ES-I3 (cell line): Measurements from ENCODE around the gene SYT1.

Experiments used
- H3K36me3 ChIP-seq: 2 replicates; pipeline ENCODE4 v1.6.1; 2013; ENCODE audit warnings: mild to moderate bottlenecking, low read length, control low read depth, moderate library complexity; ENCODE audit not compliant: insufficient read depth
- H3K4me1 ChIP-seq: 2 replicates; pipeline ENCODE4 v1.6.1; 2013; ENCODE audit warnings: mild to moderate bottlenecking, control low read depth, low read length; ENCODE audit not compliant: insufficient read depth
- H3K9ac ChIP-seq: 2 replicates; pipeline ENCODE4 v1.6.1; 2013; ENCODE audit warnings: low read depth, mild to moderate bottlenecking, low read length, moderate library complexity
- H3K9me3 ChIP-seq: 2 replicates; pipeline ENCODE4 v1.6.1; 2013; ENCODE audit warnings: mild to moderate bottlenecking, low read length, moderate library complexity; ENCODE audit not compliant: control insufficient read depth, insufficient read depth

The SYT1 gene

DNA sequence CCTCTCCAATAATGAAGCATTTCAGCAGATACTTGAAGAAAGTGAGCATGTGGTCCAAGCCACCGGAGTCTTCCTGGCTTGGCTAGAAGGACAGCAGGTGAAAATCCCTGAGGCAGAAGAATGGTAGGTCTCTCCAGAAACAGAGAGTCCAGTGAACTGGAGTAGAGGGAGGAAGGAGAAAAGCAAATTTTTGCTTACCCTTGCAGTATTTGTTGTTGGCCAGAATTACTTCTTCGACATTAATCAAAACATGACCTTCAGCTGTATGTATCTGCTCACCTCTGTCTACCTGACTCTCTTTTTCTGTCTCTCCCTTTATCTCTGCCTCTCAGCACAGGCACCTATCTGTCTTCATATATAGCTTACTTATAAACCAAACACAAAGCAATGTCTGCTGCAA lies 208.9 kb downstream of the SYT1 start:
- Histone ChIP-seq H3K9ac (no peak overlapping the region), H3K9me3 (no peaks in the 10 kb centered on the region), H3K36me3 (no peaks in the 10 kb centered on the region), H3K4me1 (no peaks in the 10 kb centered on the region)

DNA sequence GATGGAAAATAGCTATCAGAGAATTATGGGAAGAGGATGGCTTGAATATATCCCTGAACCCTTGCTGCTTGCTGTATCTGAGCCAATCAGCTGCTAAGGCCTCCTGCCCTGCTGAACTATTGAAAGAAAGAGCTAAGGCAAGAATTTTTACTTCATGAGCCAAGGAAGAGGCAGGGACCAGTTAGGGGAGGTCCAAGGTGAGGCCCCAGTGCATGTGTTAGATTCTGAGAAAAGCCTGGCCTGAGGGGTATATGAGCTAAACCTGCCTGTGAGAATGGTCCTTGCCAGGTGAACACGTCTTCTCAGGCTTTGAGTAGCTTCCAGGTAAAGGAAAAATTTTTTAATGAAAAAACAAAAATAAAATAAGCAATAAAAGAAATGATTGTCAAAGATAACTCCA lies 218.0 kb downstream of the SYT1 start:
- peaks cover 6% of the 10 kb centered on the region for H3K4me1 ChIP-seq
- H3K9me3 ChIP-seq = no peaks in the 10 kb centered on the region
- H3K9ac ChIP-seq = no peak overlapping the region
- H3K36me3 ChIP-seq = no peaks in the 10 kb centered on the region

DNA sequence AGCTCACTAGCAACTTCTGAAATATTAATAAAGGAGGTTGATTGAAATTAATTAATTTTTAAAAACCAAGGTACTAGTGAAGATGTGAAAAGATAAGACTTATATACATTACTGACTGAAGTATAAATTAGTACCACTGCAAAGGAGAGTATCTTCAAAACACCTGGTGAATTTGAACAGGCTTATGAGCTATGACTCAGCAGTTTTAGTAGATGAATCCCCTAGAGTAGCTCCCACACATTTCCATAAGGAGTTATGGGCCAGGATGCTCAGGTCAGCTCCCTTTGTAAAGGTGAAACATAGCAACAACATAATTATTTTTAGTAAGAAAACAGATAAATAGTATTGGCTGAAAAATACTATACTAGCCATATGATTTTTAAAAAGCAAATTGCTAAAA lies 218.6 kb downstream of the SYT1 start:
- Histone ChIP-seq H3K9ac (no peak overlapping the region), H3K4me1 (peaks cover 6% of the 10 kb centered on the region), H3K36me3 (no peaks in the 10 kb centered on the region), H3K9me3 (no peaks in the 10 kb centered on the region)

DNA sequence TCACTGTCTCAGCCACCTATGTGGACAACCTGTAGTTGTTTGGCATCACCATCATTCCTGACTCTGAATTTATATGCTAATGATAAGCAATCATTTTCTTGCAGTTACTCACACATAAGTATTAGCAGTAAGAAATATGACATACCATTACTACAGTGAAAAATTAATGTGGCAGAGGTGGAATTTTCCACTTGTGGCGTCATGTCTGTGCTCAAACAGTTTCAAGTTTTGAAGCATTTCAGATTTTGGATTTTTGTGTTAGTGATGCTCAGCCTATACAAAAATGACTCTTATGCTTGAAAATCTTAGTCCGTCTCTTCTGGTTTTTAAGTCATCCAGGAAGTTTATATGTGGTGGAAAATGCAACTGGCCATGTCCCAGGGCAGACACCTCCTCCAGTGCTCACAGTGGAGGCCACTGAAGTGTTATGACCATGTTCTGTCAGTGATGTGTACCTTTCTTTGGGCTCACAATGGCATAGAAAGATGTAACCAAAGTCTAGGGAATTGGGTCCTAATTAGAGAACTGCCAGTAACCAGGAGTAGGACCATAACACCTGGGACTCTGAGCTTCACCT lies 220.6 kb downstream of the SYT1 start:
- Histone ChIP-seq H3K9ac (no peak overlapping the region), H3K9me3 (no peaks in the 10 kb centered on the region), H3K36me3 (no peaks in the 10 kb centered on the region), H3K4me1 (peaks cover 6% of the 10 kb centered on the region)

DNA sequence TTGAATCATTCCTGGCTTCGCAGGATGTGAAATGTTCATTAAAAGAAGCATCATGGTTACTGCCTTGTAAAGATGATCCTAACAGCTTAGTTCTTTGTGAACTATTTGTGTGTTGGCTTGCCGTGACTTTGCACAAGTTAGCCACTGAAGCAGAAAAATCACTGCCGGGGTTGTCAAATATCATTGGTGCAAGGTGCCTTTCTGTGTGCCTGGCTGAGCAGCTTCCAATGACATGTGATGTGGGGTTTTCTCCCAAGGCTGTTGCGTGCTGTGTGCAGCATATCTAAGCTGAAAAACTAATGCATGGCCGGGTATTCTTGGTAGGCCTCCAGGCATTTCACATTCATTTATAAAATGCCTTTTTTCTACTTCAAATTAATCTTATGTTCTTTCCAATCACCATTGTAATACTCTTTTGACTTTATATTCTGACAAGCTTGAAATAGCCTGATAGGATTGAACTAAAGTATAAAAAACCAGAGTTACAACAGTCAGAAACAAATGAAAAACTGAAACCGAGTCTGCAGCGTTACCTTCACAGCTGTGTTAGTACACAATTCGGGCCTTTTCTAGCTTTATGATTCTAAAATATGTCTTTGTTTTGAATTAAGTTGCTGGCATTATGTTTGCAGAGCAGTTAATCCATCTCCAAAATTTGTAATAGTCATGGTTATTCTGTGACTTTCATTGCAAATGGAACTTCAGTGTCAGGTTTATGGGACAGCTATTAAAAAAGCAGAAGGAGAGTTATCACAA lies 222.1 kb downstream of the SYT1 start:
- Histone ChIP-seq H3K9ac (no peak overlapping the region), H3K9me3 (no peaks in the 10 kb centered on the region), H3K36me3 (no peaks in the 10 kb centered on the region), H3K4me1 (peaks cover 6% of the 10 kb centered on the region)

DNA sequence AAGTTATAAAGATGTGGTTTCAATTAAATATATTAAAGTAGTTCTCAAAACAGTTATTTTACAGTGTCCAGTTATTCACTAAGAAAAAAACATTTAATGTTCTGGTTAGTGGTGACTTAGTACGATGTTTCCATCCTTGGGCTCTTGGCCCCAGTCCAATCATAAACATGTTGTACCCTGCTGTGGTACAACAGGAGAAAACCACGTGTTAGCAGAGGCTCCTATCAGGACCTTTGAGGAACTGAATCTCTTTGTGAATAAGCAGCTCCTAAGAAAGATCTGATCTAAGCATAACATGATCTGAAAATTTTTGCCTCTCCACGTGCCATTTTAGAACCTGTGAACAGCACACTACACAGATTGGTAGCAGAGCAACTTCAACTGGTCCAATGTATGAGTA lies 234.0 kb downstream of the SYT1 start:
- Histone ChIP-seq H3K9me3 (no peaks in the 10 kb centered on the region), H3K36me3 (no peaks in the 10 kb centered on the region), H3K4me1 (no peaks in the 10 kb centered on the region), H3K9ac (no peak overlapping the region)

DNA sequence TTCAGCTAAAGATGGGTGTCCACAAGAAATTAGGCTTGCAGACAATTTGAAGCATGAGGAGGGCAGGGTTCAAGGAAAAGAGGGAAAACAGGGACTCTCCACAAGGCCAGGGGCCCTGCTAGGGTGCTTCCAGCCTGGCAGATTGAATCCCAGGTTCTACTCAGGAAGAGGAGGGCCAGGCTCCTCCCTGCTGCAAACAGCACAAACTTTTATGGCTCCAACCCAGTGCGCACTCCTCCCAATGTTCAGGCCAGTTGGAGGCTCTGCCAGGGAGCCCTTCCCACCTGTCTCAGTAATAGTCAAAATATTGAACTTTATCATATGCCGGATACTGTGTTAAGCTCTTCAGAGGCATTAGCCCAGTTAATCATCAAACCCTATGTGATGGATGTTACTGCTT lies 244.4 kb downstream of the SYT1 start:
- H3K4me1 ChIP-seq = no peaks in the 10 kb centered on the region
- H3K9me3 ChIP-seq = no peaks in the 10 kb centered on the region
- no peaks in the 10 kb centered on the region for H3K36me3 ChIP-seq
- H3K9ac ChIP-seq = no peak overlapping the region

DNA sequence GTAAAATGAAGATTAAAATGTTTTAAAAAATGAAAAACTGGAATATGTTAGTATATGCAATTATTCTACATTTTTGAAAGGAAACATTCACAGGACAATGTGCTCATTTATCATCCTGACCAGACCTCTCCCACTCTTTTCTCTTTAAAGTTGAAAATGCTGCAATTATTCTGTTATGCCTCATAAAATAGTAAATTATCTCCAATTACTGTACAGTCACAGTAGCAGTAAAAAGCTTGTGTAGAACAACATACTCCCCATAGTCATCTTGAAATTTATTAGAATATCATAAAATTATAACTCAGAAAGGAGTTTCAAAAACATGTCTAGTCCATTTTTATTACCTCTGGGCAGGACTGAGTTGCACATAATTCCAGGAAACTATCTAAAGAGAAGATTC lies 250.3 kb downstream of the SYT1 start:
- Histone ChIP-seq H3K36me3 (no peaks in the 10 kb centered on the region), H3K4me1 (no peaks in the 10 kb centered on the region), H3K9ac (no peak overlapping the region), H3K9me3 (no peaks in the 10 kb centered on the region)

DNA sequence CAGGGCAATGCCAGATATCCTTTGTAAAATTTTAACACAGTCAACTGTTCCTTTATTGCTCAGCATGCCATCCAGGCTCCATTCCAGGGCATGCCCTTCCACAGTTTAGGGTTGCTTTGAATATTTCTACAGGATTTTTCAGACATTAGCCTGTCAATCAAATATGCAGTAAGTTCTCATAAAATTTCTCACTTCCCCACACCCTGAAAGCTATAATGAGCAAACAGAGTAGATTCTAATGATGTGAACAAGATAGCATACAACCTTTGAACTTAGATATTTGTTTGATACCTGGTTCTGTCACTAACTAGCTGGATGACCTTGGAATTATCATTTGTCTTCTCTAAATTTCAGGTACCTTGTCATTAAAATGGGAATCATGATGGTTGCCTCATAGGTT lies 251.2 kb downstream of the SYT1 start:
- no peaks in the 10 kb centered on the region for H3K36me3 ChIP-seq
- no peak overlapping the region for H3K9ac ChIP-seq
- H3K9me3 ChIP-seq = no peaks in the 10 kb centered on the region
- H3K4me1 ChIP-seq = no peaks in the 10 kb centered on the region

DNA sequence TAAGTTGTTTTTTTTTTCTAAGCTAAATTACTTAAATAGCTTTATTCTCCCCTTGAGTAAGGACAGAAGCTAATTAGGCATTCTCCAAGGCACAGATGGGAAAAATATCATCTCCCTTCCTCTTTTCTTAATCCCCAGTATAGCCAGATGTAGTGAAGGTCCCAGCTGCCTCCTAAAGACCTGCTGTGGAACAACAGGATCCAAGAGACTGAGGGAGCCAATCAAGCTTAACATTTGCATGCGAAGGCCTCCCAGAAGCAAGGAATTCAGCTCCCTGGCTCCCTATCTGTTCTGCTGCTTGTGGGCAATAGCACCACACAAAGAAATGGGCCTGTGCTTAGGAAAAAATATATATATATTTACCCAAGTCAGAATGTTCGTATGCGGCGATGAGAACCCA lies 255.2 kb downstream of the SYT1 start:
- no peaks in the 10 kb centered on the region for H3K9me3 ChIP-seq
- H3K9ac ChIP-seq = no peak overlapping the region
- H3K36me3 ChIP-seq = no peaks in the 10 kb centered on the region
- H3K4me1 ChIP-seq = no peaks in the 10 kb centered on the region

DNA sequence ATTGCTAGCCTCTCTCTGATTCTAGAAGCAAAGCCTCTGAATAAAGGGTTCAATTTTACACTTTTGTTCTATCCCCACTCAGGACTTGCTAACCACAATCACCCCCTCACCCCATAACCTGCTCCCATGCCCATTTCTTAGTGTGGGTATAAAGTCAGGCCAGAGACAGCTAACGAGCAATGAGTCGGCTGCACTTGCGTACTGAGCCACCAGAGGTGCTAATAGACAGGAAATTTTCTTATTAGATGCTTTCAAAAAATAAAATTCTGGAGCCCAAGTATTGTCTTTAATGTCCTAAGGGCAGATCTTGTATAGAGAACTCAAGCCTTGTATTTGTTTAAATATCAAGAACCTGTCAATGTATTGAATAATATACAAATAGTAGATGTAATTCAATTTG lies 256.9 kb downstream of the SYT1 start:
- no peaks in the 10 kb centered on the region for H3K9me3 ChIP-seq
- H3K4me1 ChIP-seq = no peaks in the 10 kb centered on the region
- H3K36me3 ChIP-seq = no peaks in the 10 kb centered on the region
- no peak overlapping the region for H3K9ac ChIP-seq

DNA sequence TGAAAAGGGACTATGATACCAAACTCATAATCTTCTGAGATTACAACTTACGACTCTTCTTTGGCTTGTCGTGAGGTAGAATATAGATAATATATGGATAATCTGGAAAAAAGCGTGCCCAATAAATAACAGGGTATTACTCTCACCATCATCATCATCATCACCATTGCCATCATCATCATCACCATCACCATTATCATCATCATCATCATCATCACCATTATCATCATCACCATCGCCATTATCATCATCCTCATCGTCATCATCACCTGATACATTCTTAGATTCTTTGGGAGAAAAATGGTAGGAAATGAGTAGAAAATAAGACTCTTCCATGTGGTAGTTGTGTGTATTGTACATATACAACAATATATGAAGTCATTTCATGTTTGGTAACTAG lies 259.8 kb downstream of the SYT1 start:
- Histone ChIP-seq H3K4me1 (no peaks in the 10 kb centered on the region), H3K9ac (no peak overlapping the region), H3K9me3 (no peaks in the 10 kb centered on the region), H3K36me3 (no peaks in the 10 kb centered on the region)

DNA sequence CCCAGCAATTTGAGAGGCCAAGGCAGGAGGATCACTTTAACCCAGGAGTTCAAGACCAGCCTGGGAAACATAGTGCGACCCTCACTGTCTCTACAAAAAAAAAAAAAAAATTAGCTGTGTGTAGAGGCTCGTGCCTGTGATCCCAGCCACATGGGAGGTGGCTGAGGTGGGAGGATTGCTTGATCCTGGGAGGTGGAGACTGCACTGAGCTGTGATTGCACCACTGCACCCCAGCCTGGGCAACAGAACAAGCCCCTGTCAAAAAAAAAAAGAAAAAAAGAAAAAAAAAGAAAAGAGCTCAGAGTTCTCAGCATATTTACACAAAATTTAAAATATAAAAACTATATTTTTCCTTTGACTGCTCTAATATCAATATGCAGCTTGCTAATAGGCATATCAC lies 260.8 kb downstream of the SYT1 start:
- Histone ChIP-seq H3K4me1 (no peaks in the 10 kb centered on the region), H3K36me3 (no peaks in the 10 kb centered on the region), H3K9ac (no peak overlapping the region), H3K9me3 (no peaks in the 10 kb centered on the region)

DNA sequence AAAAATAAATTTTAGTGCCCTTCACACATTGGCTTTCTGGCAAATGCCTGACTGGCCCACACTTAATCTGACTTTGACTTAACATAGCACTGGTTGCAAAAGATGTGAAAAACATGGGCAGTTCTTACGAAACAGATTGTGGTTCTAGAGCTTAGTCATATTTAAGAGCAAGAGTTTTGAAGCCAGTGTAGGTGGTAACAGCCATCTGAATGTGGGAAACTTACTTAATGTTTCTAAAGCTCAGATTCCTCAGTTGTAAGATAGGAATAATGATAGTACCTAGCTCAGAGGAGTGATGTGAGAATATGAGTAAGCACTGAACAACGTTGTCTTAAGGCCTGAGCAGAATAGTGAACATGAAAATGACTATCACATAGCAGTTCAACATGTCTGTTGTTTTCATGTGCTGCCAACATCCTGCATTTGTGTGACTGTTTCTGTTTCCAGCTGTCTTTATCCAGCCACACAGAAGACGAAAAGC lies 262.7 kb downstream of the SYT1 start:
- no peaks in the 10 kb centered on the region for H3K9me3 ChIP-seq
- H3K4me1 ChIP-seq = no peaks in the 10 kb centered on the region
- no peak overlapping the region for H3K9ac ChIP-seq
- no peaks in the 10 kb centered on the region for H3K36me3 ChIP-seq

DNA sequence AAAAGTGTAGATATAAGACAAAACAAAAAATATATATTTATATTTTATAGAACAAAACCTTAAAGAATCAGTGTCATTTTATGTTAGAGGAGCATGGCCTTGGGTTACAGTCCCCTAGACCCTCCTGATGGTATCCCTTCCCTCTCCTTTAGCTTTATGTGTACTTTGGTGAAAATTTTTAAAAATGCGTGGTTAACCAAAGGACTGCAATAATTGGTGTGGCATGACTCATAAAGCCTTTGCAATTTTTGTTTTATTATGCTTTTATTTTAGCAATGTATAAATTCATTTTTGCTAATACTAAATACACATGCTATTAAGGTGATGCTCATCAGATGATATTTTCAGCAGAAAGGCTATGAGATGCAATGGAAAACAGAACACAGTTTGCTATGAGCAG lies 264.4 kb downstream of the SYT1 start:
- Histone ChIP-seq H3K9ac (no peak overlapping the region), H3K4me1 (no peaks in the 10 kb centered on the region), H3K36me3 (no peaks in the 10 kb centered on the region), H3K9me3 (no peaks in the 10 kb centered on the region)
